Stimulated activated CD4-positive, alpha-beta T cell treated with anti-CD3 and anti-CD28 coated beads, Interleukin-1b, Interleukin-23, amount 100 ng/mL, for 48 hours (primary cell): ENCODE measurements around the gene MGAT4A.

Source experiments
- DNase-seq: peaks from one replicate; pipeline ENCODE4 v3.0.0-alpha.2; 2020

MGAT4A gene

DNA sequence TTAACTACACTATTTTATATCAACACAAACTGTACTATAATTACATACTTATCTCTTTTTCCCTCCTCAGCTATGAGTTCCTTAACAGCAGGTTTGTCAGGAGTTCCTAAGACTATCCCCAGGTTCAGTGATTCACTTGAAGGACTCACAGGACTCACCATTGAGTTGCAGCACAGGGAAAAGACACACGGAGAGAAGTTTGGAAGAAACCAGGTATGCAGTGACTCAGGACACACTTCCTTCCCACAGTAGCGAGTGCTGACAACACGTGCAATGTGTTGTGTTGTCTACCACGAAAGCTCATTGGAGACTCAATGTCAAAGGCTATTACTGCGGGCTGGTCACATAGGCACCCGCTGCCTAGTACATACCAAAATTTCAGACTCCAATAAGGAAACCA lies 32.0 kb downstream of the MGAT4A start:
- DNase-seq, result no peak

DNA sequence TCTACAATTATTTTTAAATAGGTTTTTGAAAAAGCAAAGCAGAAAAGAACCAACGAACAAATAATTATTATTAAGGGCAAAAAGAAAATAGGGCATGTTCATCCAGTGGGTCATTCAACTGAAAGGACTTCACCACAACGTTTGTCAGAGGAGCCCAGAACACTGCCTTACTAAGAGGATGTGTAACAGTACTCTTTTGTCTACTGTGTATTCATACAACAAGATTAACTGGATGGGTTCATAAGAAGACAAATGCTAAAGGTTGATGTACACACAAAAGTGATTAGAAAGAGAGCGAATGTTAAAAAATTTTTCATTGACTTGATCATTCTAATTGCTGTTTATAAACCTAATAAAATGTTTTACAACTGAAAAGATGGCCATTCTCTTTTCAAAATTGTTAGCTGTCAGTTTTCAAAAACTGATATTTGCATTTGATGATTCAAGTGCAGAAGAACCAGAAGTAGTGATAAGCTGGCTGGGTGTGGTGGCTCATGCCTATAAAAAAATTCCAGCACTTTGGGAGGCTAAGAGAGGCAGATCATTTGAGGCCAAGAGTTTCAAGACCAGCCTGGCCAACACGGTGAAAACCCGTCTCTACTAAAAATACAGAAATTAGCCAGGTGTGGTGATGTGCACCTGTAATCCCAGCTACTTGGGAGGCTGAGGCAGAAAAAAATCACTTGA lies 33.1 kb downstream of the MGAT4A start:
- no peak for DNase-seq

DNA sequence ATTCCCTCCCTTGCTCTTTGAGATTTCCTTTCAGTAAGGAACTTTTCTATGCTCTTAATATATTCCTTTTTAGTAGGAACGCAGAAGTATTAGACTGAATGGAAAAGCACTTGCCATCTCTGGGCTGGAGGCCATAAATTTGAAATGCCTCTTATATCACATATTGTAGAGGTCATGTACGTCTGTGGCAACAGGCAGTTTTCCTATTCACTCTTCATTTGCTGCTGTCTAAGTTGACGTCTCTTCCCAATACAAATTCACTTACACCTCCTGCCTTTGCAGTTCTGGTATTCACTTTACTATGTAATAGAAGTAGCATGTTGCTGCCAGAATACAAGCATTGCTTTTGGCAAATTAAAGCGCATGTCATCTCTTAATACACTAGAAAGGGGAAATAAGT lies 34.7 kb downstream of the MGAT4A start:
- no peak for DNase-seq

DNA sequence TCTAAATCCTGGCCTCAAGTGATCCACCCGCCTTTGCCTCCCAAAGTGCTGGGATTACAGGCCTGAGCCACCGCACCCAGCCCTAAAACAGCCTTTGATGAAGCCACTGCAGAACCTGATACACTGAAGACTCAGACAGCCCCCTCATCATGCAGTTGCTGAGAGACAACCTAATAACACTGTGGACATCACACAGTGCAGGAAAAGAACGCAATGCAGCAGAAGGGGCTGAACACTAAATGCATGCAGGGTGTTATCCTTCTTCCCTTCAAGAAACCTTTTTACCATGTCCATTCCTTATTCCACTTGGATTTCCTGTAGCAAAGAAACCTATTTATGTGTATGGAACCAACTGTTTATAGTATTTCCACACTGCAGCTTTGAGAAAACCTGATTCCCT lies 35.7 kb downstream of the MGAT4A start:
- DNase-seq, result no peak

DNA sequence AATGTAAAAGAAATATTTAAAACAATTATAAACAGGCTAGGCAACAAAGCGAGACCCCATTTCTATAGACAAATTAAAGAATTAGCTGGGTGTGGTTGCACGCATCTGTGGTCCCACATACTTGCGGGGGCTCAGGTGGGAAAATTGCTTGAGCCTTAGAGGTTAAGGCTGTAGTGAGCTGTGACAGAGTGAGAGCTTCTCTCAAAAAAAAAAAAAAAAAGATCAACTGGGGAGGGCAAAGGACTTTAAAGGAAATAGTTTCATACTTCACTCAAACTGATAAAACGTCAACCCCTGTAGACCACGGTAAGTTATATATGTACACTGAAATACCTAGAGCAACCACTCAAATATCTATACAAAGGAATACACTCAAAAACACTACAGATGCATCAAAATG lies 37.5 kb downstream of the MGAT4A start:
- no peak for DNase-seq

DNA sequence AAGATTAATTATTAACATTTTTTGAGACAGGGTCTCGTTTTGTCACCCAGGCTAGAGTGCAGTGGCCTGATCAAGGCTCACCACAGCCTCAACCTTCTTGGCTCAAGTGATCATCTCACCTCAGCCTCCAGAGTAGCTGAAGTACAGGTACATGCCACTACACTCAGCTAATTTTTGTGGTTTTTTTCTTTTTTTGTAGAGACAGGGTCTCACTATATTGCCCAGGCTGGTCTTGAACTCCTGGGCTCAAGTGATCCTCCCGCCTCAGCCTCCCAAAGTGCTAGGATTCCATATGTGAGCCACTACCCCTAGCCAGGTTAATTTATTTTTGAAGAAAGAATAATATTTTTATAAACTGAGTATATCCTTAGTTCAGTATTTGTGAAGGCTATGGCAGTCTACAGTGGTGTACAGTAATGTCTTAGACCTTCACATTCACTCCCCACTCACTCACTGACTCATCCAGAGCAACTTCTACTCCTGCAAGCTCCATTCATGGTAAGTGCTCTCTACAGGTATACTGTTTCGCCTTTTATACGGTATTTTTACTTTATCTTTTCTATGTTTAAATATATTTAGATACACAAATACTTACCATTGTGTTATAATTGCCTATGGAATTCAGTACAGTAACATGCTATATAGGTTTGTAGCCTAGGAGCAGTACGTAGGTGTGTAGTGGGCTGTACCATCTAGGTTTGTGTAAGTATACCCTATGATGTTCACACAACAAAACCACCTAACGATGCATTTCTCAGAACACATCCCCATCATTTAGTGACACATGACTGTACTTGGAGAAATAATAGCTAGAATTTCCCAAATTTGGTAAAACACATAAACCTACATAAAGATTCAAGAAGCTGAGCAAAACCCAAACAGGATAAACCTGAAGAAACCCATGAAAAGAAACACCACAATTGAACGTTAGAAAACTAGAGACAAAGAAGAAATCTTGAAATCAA lies 38.6 kb downstream of the MGAT4A start:
- no peak for DNase-seq

DNA sequence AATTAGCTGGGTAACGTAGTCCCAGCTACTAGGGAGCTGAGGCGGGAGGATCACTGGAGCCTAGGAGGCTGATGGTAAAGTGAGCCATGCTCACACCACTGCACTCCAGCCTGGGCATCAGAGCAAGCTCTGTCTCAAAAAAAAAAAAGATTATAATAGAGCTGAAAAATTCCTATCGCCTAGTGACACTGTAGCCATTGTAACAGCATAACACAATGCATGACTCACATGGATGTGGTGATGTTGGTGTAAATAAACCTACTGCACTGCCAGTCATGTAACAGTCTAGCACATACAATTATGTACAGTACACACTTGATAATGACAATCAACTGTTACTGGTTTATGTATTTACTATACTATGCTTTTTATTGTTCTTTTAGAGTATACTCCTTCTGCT lies 39.6 kb downstream of the MGAT4A start:
- no peak for DNase-seq

DNA sequence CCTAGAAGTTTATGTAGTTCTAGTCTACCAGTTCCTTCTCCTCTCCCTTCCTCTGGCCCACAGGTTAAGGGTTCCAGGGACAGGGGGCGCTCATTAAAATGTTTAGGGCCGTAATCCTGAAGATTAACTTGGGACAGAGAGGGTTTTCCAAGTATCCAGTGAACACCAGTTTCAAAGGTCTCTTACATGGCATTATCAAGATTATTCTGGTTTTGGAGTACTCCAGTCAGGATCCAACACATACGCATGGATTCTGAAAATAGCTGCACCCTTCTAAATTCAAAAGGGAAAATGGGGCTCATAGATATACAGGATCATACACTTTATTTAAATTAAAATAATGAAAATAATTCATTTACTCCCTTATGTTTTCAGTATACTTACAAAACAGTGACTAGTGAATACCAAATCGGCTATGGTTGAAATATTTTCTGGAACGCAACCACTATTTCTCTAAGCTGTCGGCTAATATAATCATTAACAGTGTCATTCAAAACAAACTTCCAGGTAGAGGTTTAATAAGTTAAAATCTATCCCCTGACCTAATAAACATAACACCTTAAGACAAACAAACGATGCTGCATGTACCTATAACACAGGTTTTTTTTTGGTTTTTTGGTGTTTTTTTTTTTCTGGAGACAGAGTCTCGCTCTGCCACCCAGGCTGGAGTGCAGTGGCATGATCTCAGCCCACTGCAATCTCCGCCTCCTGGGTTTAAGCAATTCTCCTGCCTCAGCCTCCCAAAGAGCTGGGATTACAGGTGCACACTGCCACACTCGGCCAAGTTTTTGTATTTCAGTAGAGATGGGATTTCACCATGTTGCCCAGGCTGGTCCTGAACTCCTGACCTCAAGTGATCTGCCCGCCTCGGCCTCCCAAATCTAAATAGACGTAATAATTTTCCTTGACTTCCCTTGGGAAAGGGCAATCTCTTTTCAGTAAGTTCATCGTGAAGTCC lies 44.7 kb downstream of the MGAT4A start:
- DNase-seq, result no peak

DNA sequence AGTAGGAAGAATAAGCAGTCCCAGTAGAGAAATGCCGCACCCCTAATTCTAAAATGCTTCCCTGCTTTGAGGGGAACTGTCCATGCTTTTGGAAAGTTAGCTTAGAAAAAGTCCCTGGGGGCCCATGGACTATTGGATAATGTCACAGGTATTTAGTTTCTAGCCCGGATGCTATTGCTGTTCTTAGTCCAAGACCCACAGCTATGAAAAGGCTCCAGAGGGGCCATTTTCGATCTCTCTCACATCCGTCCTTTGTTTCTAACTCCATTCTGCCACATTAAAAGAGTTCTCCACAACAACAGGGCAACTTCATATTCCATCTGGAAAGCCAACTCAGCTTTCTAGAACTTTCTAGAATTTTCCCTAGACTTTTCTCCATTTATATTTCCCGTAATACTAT lies 47.2 kb downstream of the MGAT4A start:
- no peak for DNase-seq

DNA sequence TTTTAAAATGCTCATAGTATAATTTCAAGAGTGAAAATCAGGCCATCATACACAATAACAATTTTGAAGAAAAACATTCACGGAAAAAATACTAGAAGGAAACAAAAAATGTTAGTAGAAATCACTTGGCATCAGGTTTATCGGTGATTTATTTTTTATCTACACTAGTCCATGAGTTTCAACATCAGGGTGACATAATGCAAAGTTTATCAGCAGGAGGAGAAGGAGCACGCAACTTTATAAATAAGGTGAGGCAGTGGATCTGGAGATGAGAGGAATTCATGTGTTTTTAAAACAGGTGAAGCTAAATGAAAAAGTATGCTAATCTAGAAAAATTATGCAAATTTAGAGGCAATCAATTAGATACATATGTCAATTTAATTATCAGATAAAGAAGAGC lies 54.2 kb downstream of the MGAT4A start:
- no peak for DNase-seq

DNA sequence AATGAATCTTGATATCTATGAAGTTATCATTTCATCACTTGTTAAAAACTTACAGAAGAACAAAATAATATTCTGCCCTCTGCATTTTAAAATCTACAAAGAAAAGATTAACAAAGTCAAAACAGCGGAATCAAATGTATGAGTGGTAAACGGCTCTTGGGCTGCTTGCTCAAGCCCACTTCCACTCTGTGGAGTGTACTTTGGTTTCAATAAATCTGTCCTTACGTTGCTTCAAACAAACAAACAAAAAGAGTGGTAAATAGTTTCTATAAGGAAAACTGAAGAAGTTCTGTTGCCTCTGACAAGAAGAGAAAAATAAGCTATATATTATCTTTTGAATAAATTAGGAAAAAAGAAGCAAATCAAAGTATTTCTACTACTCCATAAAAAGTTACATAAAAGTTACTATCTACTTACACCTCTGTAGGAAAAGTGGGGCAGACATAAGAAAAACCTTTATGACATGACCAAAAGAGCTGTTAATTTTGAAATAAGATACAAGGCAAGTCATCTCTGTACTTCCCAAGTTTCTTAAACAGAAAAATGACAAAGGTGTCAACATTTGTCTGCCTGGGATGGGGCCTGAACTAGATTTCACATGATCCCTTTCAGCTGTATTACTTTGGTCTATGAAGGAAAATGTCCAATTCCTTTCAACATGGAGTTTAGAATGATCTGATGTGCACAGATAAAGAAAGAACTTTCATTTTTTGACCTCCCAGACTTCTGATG lies 56.5 kb downstream of the MGAT4A start:
- no peak for DNase-seq

DNA sequence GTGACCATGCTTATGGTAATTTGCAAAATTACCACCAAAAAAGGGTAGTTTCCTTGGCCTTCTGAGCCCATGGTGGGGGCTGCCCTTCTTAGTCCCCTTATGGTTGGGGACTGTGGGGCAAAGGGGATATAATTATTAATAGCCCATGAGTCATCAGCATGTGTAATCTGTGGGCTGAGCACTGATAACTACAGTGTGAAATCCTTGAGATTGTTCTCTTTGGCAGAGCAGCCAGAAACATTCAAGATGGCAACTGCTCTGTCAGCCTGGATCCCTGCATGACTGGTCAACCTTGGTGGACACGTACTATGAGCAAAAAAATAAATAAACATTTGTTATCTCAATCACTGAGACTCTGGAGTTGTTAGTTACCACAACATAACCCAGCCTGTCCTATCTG lies 61.3 kb downstream of the MGAT4A start:
- DNase-seq, result no peak

DNA sequence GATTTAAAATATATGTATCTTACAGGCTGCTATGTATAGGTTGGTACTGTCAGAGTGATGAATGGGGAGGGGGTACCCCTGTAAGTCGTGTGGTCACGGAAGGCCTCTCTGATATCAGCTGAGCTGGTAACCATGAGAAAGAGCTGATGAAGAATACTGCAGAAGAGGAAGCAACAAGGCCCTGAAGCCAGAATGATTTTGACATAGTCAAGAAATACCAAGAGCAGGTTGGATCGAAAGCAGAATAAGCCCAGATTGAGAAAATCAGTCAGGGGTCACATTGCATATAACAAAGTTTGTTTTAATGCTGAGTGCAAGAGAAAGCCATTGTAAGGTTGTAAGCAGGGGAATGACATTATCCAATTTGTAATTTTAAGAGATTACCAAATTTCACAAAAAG lies 65.3 kb downstream of the MGAT4A start:
- no peak for DNase-seq

DNA sequence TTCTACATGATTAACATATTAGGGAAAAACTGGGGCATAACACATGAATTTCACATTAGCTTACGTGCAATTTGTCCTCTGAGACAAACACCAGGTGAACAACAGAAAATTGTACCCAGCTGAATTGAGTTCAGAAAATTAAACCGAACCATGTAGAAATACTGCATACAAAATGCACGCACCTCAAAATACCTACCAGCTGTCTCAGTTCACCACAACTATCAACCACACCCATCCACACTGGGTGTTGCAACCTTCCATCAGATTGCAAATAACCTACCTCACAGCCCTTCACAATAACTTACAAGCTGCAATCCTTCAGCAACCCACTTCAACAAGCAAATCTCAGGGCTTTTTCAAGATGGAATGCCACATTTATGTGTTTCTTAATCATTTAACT lies 66.6 kb downstream of the MGAT4A start:
- peak; percentile 57 for DNase-seq

DNA sequence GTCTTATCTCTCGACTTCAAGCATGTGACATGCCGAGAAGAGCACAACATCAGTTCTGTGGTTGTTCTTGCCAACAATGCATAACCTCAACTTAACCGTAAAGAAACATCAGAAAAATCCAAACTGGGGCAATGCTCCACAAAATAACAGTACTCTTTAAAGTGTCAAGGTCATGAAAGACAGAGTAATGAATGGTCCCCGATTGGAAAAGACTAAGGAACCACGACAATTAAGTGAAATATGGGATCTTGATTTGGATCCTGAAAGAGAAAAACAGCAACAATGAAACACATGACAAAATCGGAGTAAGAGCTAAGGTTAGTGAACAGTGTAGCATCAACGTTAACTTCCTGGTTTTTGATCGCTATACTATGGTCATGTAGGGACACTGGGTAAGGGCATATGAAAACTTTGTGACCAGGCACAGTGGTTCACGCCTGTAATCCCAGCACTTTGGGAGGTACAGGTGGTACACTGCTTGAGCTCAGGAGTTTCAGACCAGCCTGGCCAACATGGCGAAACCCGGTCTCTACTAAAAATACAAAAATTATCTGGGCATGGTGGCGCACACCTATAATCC lies 67.3 kb downstream of the MGAT4A start:
- DNase-seq, result no peak

DNA sequence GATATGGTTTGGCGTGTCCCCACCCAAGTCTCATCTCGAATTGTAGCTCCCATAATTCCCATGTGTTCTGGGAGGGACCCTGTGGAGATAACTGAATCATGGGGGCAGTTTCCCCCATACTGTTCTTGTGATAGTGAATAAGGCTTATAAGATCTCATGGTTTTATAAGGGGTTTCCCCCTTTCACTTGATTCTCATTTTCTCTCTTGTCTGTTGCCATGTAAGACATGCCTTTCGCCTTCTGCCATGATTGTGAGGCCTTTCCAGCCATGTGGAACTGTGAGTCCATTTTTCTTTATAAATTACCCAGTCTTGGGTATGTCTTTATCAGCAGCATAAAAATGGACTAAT lies 71.5 kb downstream of the MGAT4A start:
- peak; percentile 27 for DNase-seq

DNA sequence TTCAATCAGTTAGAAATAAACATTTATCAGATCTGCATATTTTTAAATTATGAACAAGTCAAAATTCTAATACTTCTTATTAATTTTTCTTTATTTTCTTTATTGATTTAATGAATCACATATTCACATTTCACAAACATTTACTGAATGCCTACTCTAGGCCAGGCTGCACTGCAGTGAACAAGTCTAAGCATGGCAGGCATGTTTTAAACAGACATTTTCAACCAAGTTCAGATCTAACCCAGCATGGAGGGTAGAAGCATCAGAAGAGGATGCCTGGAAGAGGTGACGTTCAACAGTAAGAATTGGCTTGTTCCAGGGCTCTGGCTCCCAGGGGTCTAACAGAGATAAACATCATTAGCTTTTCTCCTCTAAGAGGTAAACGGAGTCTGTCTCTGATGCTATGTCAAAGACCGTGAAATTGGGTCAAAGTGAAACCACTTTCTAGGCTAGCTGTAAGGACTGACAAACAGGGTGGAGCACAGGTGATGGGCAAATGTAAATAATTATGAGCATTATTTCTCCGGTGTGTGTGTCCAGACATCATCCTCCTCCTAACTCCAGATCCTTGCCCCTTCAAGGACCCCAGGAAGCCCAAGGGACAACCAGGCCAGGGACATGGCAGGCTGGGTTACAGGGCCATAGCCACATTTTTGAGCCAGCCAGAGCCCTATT lies 72.0 kb downstream of the MGAT4A start:
- DNase-seq, result no peak

DNA sequence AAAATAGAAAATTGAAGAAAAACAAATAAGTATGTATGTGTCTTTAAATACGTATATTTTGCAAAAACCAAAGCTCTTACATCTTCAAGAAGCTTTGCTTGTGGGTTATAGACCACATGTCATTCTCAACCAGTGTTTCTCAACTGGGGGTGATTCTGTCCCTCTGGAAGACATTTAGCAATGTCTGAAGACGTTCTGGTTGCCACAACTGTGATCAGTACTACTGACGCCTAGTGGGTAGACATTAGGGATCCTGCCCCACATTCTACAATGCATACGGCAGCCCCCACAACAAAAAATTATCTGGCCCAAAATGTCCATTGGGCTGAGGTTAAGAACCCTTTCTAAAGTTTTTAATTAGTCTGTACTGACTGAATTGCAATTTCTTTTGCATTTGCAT lies 74.1 kb downstream of the MGAT4A start:
- no peak for DNase-seq

DNA sequence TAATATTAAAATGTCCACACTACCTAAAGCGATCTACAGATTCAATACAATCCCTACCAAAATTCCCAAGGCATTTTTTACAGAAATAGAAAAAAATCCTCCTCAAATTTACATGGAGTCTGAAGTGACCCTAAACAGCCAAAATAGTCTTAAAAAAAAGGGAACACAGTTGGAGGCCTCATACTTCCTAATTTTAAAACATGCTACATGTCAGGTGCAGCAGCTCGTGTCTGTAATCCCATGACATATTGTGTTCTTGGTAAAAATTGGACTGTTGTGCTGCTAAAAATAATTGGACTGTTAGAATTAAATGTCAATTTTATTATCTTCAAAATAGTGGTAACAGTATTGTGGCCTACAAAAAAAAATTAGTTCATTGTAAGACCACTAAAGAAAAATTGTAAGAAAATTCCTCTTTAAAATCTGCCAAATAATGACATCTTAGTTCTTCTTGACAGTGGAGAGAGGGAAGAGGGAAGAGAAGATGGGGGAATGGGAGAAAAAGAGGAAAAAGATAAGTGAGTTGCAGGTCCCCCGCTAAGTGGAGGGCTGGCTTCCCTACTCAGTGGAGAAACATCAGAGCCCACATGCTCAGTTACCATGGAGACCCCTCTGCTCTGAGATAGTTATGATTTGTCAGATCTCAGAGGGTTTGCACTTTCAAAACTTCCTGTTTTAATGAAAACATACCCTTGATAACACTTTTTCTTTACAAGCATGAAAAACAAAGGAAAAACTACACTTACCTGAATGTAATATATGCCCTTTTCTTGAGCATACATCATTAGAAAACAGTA lies 76.0 kb downstream of the MGAT4A start:
- DNase-seq, result no peak

DNA sequence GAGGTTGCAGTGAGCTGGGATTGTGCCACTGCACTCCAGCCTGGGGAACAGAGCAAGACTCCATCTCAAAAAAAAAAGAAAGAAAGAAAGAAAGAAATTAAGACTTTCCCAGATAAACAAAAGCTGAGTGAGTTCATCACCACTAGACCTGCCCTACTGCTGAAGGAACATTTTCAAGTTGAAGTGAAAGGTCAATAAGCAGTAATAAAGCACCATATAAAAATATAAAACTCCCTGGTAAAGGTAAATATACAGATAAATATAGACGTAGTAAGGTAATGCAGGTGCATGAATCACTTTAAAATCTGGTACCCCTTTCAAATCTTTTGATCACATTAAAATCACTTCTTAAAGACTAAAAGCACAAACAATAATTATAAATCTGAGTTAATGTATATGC lies 79.9 kb downstream of the MGAT4A start:
- DNase-seq, result no peak

DNA sequence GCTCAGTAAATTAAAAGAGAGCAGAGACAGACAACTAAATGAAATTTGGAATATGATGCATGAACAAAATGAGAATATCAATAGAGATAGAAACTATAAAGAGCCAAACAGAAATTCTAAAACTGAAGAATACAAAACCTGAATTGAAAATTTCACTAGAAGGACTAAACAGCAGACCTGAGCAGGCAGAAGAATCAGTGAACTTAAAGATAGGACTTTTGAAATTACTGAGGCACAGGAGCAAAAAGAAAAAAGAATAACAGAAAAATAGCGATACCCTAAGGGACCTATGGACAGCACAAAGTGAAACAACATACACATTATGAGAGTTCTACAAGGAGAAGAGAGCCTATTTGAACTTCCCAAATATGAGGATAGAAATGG lies 80.9 kb downstream of the MGAT4A start:
- no peak for DNase-seq
